GM21447 (cell line): ENCODE results near the gene OR51G2.
"Not testable (repeated sequence)": the region's sequence is repeated elsewhere in the genome, so short reads cannot be mapped to it uniquely, and the experiment has no call there.

Experiments used
- ATAC-seq: cut with Tn5 transposase; IDR thresholded peaks from one replicate; pipeline ENCODE4 v1.9.1; 2021; ENCODE audit not compliant: unreplicated experiment

The OR51G2 gene

GRCh38 chr11:4919250-4919649 is at the start of gene OR51G2:
Gene OR51G2, minus strand, starts transcription at chr11:4919350. Its CDS starts 3,687 bp downstream, at chr11:4915663.
- ATAC-seq, result no peak

GRCh38 chr11:4962816-4963215 is 43.7 kb upstream of the OR51G2 start:
- ATAC-seq, result no peak

- no peak for ATAC-seq
Observed at GRCh38 chr11:4960877-4961276, 41.7 kb upstream of the OR51G2 start.

- no peak for ATAC-seq
Observed at GRCh38 chr11:4957396-4957795, 38.2 kb upstream of the OR51G2 start.

- ATAC-seq, result not testable (repeated sequence)
Observed at GRCh38 chr11:4955613-4956012, 36.5 kb upstream of the OR51G2 start, which contains the start of gene OR51A2. Gene OR51A2, minus strand, starts transcription at chr11:4955713. Its CDS starts 0 bp downstream, at chr11:4955713.

GRCh38 chr11:4947505-4947904 is 28.4 kb upstream of the OR51G2 start, which contains the start of gene OR51A4:
Gene OR51A4, minus strand, starts transcription at chr11:4947605. Its CDS starts 505 bp downstream, at chr11:4947100.
- ATAC-seq, result no peak

- no peak for ATAC-seq
Observed at GRCh38 chr11:4936745-4937144, 17.6 kb upstream of the OR51G2 start.

GRCh38 chr11:4932751-4933150 is 13.6 kb upstream of the OR51G2 start:
- no peak for ATAC-seq

- ATAC-seq, result no peak
Observed at GRCh38 chr11:4926608-4927007, 7.5 kb upstream of the OR51G2 start.

GRCh38 chr11:4924239-4924638 is 5.1 kb upstream of the OR51G2 start, which contains the start of gene OR51G1:
Gene OR51G1, minus strand, starts transcription at chr11:4924339. Its CDS starts 0 bp downstream, at chr11:4924339.
- no peak for ATAC-seq

- no peak for ATAC-seq
Observed at GRCh38 chr11:4922304-4922703, 3.2 kb upstream of the OR51G2 start.

- ATAC-seq, result no peak
Observed at GRCh38 chr11:4921796-4922195, 2.6 kb upstream of the OR51G2 start.

GRCh38 chr11:4916581-4916980 is 2.6 kb downstream of the OR51G2 start:
- ATAC-seq, result no peak

- no peak for ATAC-seq
Observed at GRCh38 chr11:4903484-4903883, 15.7 kb downstream of the OR51G2 start, which contains the start of gene OR51A7. Gene OR51A7, plus strand, starts transcription at chr11:4903783. Its CDS starts 3,587 bp downstream, at chr11:4907370.

GRCh38 chr11:4891996-4892640 is 27.0 kb downstream of the OR51G2 start:
- ATAC-seq, result no peak

GRCh38 chr11:4890279-4890678 is 28.9 kb downstream of the OR51G2 start:
- no peak for ATAC-seq

- no peak for ATAC-seq
Observed at GRCh38 chr11:4887591-4887990, 31.6 kb downstream of the OR51G2 start.

- no peak for ATAC-seq
Observed at GRCh38 chr11:4886186-4886585, 33.0 kb downstream of the OR51G2 start.

GRCh38 chr11:4884361-4884760 is 34.8 kb downstream of the OR51G2 start:
- no peak for ATAC-seq

GRCh38 chr11:4882543-4882942 is 36.6 kb downstream of the OR51G2 start:
- no peak for ATAC-seq

GRCh38 chr11:4881860-4882500 is 37.2 kb downstream of the OR51G2 start, which contains the start of gene OR51T1:
Gene OR51T1, plus strand, starts transcription at chr11:4881900. Its CDS starts 0 bp downstream, at chr11:4881900.
- no peak for ATAC-seq

GRCh38 chr11:4881188-4881587 is 38.0 kb downstream of the OR51G2 start:
- ATAC-seq, result no peak
